Stimulated activated CD8-positive, alpha-beta memory T cell treated with anti-CD3 and anti-CD28 coated beads, Interleukin-7, amount 100 ng/mL, for 48 hours (primary cell): ENCODE data around the gene PYURF.

ENCODE experiments used
- DNase-seq, 2 donors: peaks; one replicate each; pipeline ENCODE4 v3.0.0-alpha.2; 2020; ENCODE audit warnings: low read depth in 1 of 2; ENCODE audit errors: extremely low read depth in 1 of 2

Gene PYURF

GRCh38 chr4:88514557-88515511, 8.7 kb downstream of the PYURF start:
- no peak for DNase-seq

GRCh38 chr4:88511236-88511635, 12.3 kb downstream of the PYURF start:
- no peak for DNase-seq

DNA sequence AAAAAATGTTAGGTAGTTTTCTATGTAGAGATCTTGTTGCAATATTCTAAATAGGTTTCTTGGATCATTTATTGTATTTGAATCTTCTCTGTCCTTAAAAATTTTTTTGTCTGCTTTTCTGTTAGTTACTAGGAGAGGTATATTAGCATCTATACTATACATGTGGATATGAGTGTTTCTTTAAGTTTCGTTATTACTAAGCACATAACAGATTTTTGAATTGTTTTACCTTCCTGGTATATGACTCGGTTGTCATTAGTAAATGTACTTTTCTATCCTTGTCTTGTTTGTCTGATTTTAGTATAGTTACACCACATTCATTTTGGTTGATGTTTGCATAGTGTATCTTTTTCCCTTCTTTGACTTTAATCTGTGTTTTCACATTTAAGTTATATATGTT, 20.2 kb downstream of the PYURF start:
- DNase-seq, result no peak

DNA sequence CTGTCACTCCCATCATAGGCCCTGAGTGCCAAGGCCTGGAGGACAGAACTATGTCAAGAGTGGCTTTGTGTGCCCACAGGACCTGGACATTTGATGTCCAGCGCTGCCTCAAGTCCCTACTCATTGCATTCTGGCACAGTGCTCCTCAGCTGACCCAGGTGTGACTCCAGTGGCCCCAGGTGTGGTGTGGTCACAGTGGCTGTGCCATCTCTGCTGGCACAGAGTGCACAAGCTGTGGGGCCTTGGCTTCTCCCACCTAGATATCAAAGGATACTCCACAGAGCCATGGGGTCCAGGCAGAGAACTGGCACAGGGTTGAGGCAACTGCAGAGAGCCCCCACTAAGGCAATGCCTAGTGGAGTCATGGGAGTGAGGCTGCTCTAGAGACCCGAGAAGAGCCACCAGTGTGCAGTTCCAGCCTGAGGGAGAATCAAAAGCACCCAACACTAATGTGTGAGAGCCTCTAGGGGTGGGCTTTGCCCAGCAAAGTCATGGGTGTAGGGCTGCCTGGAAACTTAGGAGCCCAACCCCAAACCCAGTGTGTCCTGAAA, 25.6 kb downstream of the PYURF start:
- DNase-seq, result no peak

DNA sequence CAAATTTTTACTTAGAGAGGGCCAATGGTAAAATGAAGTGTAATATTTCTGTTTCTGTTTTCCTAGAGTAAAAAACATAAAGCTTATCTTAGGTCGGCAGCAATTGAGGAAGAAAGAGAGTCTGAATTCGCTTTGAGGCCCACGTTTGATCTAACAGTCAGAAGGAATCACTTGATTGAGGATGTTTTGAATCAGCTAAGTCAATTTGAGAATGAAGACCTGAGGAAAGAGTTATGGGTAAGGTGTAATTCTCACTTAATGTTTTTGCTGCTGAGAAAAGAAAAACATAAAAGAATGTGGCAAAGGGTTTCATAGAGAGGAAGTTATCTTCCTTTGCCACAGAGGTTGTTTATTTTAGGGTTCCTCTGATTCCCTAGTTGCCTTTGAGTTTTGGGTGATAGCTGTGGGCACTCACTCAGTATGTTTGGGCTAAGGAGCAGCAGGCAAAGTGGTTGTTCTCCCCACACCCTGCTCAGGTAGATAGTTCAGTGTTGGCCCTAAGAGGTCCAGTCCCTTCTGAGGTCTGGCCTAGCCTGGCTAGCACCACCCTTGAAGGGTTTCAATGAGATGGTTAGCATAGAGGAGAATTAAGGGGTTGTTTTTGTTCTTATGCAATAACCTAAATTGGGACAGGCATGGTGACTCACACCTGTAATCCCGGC, 34.3 kb downstream of the PYURF start:
- no peak for DNase-seq

GRCh38 chr4:88481537-88481936, 42.0 kb downstream of the PYURF start:
- DNase-seq, result no peak

DNA sequence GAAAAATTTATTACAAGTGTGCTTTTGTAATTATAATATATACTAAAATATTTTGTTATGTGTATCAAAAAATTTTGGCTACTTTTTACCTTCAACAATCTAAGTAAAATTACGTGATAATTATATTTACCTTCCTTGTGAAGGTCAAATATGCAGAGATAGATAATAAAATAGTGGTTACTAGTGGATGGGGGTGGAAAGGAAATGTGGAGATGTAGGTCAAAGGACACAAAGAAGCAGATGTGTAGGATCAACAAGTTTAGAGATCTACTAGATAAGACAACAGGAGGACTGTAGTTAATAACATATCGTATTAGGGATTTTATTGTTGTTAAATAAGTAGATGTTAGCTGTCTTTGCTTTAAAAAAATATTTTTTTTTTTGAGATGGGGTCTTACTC, 45.3 kb downstream of the PYURF start:
- no peak for DNase-seq

DNA sequence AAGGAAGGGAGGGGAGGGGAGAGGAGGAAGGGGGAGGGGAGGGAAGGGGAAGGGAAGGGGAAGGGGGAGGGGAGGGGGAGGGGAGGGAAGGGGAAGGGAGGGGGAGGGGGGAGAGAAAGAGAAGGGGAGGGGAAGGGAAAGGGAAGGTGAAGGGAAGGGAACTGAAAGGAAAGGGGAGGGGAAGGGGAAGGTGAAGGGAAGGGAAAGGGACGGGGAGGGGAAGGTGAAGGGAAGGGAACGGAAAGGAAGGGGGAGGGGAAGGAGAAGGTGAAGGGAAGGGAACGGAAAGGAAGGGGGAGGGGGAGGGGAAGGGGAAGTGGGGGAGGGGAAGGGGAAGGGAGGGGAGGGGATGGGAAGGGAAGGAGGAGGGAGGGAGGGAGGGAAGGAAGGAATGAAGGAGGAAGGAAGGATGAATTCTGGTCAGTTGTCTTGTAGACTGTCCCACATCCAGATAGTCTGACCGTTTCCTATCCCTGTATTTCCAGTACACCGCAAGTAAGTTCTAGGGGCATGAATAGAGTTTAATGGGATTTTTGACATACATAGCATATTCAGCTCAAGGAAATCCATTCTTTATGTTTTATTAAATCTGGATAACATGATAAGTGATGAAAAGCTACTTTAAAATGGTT, 46.2 kb downstream of the PYURF start:
- no peak for DNase-seq
